HUES6 (cell line): ENCODE results near the gene SPPL2B.
A peak's percentile ranks its signal among the peaks of the same experiment; 100 is the strongest.

Source experiments
- H3K27ac ChIP-seq: 2 replicates; pipeline ENCODE4 v1.7.0; 2013; ENCODE audit warnings: low read depth, mild to moderate bottlenecking, low read length, inconsistent platforms
- H3K27me3 ChIP-seq: 2 replicates; pipeline ENCODE4 v1.6.1; 2013; ENCODE audit warnings: low read length; ENCODE audit not compliant: control insufficient read depth, insufficient read depth
- H3K36me3 ChIP-seq: 2 replicates; pipeline ENCODE4 v1.6.1; 2013; ENCODE audit warnings: low read length; ENCODE audit not compliant: control insufficient read depth, insufficient read depth
- H3K4me1 ChIP-seq: 2 replicates; pipeline ENCODE4 v1.6.1; 2013; ENCODE audit warnings: low read length; ENCODE audit not compliant: control insufficient read depth, insufficient read depth
- H3K4me3 ChIP-seq: 2 replicates; pipeline ENCODE4 v1.5.1; 2013; ENCODE audit warnings: low read depth, low read length
- H3K9ac ChIP-seq: one replicate; pipeline ENCODE4 v1.6.1; 2013; ENCODE audit warnings: mild to moderate bottlenecking, low read length
- H3K9me3 ChIP-seq: 2 replicates; pipeline ENCODE4 v1.6.1; 2013; ENCODE audit warnings: low read depth, low read length; ENCODE audit not compliant: control insufficient read depth, insufficient read depth

Gene SPPL2B

GRCh38 chr19:2305452-2306280, 22.8 kb upstream of the SPPL2B start:
- H3K9me3 ChIP-seq: peaks cover 2% of the 10 kb centered on the region; the same call in 1 of the 2 replicates
- H3K4me3 ChIP-seq: no peak overlapping the region
- H3K27ac ChIP-seq: no peak overlapping the region
- H3K4me1 ChIP-seq: peaks cover 13% of the 10 kb centered on the region
- H3K27me3 ChIP-seq: peaks cover 54% of the 10 kb centered on the region
- no peak overlapping the region for H3K9ac ChIP-seq
- no peaks in the 10 kb centered on the region for H3K36me3 ChIP-seq

- Histone ChIP-seq H3K36me3 (no peaks in the 10 kb centered on the region), H3K4me3 (no peak overlapping the region), H3K4me1 (peaks cover 13% of the 10 kb centered on the region), H3K9me3 (peaks cover 2% of the 10 kb centered on the region; the same call in 1 of the 2 replicates), H3K9ac (no peak overlapping the region), H3K27me3 (peaks cover 54% of the 10 kb centered on the region), H3K27ac (no peak overlapping the region)
Measured at GRCh38 chr19:2306281-2306806, 22.1 kb upstream of the SPPL2B start.

GRCh38 chr19:2306971-2307370, 21.5 kb upstream of the SPPL2B start:
- Histone ChIP-seq H3K4me3 (no peak overlapping the region), H3K4me1 (peaks cover 13% of the 10 kb centered on the region), H3K9me3 (peaks cover 2% of the 10 kb centered on the region; the same call in 1 of the 2 replicates), H3K36me3 (no peaks in the 10 kb centered on the region), H3K9ac (no peak overlapping the region), H3K27ac (no peak overlapping the region), H3K27me3 (peaks cover 53% of the 10 kb centered on the region)

- Histone ChIP-seq H3K36me3 (no peaks in the 10 kb centered on the region), H3K4me1 (peaks cover 8% of the 10 kb centered on the region), H3K9me3 (peaks cover 2% of the 10 kb centered on the region; the same call in 1 of the 2 replicates), H3K9ac (no peak overlapping the region), H3K27ac (no peak overlapping the region), H3K27me3 (peaks cover 52% of the 10 kb centered on the region), H3K4me3 (peak overlapping the region; percentile 35; the same call in 1 of the 2 replicates)
Measured at GRCh38 chr19:2307518-2308012, 20.9 kb upstream of the SPPL2B start.

- peak within 1 kb of the TSS; percentile 45 for H3K4me3 ChIP-seq
- no peak within 1 kb of the TSS for H3K27ac ChIP-seq
- H3K9ac ChIP-seq: no peak within 1 kb of the TSS
- H3K27me3 ChIP-seq: peaks cover 50% of the 10 kb centered on the region
- peaks cover 2% of the 10 kb centered on the region; the same call in 1 of the 2 replicates for H3K4me1 ChIP-seq
- H3K36me3 ChIP-seq: no peaks in the 10 kb centered on the region
- H3K9me3 ChIP-seq: peaks cover 2% of the 10 kb centered on the region; the same call in 1 of the 2 replicates
Measured at GRCh38 chr19:2308114-2308556, 20.3 kb upstream of the SPPL2B start, which contains the start of gene LINGO3. Gene LINGO3 (minus strand): TSS chr19:2308154. CDS start chr19:2291776, 16,378 bp downstream.

GRCh38 chr19:2309734-2310362, 18.6 kb upstream of the SPPL2B start:
- peaks cover 2% of the 10 kb centered on the region; the same call in 1 of the 2 replicates for H3K4me1 ChIP-seq
- H3K4me3 ChIP-seq: no peak overlapping the region
- peaks cover 52% of the 10 kb centered on the region for H3K27me3 ChIP-seq
- H3K36me3 ChIP-seq: no peaks in the 10 kb centered on the region
- no peak overlapping the region for H3K27ac ChIP-seq
- peaks cover 3% of the 10 kb centered on the region; the same call in 1 of the 2 replicates for H3K9me3 ChIP-seq
- no peak overlapping the region for H3K9ac ChIP-seq

- H3K9ac ChIP-seq: no peak overlapping the region
- H3K4me3 ChIP-seq: no peak overlapping the region
- peaks cover 49% of the 10 kb centered on the region for H3K27me3 ChIP-seq
- peaks cover 12% of the 10 kb centered on the region for H3K9me3 ChIP-seq
- no peaks in the 10 kb centered on the region for H3K36me3 ChIP-seq
- no peak overlapping the region for H3K27ac ChIP-seq
- peaks cover 3% of the 10 kb centered on the region for H3K4me1 ChIP-seq
Measured at GRCh38 chr19:2311093-2311492, 17.4 kb upstream of the SPPL2B start.

- Histone ChIP-seq H3K4me1 (peaks cover 8% of the 10 kb centered on the region), H3K9ac (no peak overlapping the region), H3K27me3 (peaks cover 31% of the 10 kb centered on the region), H3K27ac (no peak overlapping the region), H3K36me3 (no peaks in the 10 kb centered on the region), H3K4me3 (peak overlapping the region; percentile 11; the same call in 1 of the 2 replicates), H3K9me3 (peaks cover 12% of the 10 kb centered on the region)
Measured at GRCh38 chr19:2312820-2313501, 15.5 kb upstream of the SPPL2B start.

- peaks cover 12% of the 10 kb centered on the region for H3K9me3 ChIP-seq
- H3K27me3 ChIP-seq: peaks cover 10% of the 10 kb centered on the region
- H3K36me3 ChIP-seq: no peaks in the 10 kb centered on the region
- H3K4me1 ChIP-seq: peaks cover 6% of the 10 kb centered on the region
- H3K4me3 ChIP-seq: no peak overlapping the region
- no peak overlapping the region for H3K27ac ChIP-seq
- H3K9ac ChIP-seq: no peak overlapping the region
Measured at GRCh38 chr19:2315121-2315817, 13.2 kb upstream of the SPPL2B start.

- no peak overlapping the region for H3K4me3 ChIP-seq
- H3K27me3 ChIP-seq: peaks cover 10% of the 10 kb centered on the region
- peaks cover under 1% of the 10 kb centered on the region; the same call in 1 of the 2 replicates for H3K36me3 ChIP-seq
- no peak overlapping the region for H3K27ac ChIP-seq
- H3K9me3 ChIP-seq: peaks cover 12% of the 10 kb centered on the region
- H3K4me1 ChIP-seq: peaks cover 6% of the 10 kb centered on the region
- H3K9ac ChIP-seq: no peak overlapping the region
Measured at GRCh38 chr19:2315818-2316353, 12.6 kb upstream of the SPPL2B start.
